HG03108 (cell line): ENCODE measurements around the gene ZBTB5.
"Not testable (repeated sequence)": the region's sequence is repeated elsewhere in the genome, so short reads cannot be mapped to it uniquely, and the experiment has no call there.

Source experiments
- ATAC-seq: cut with Tn5 transposase; IDR thresholded peaks from one replicate; pipeline ENCODE4 v1.9.1; 2021; ENCODE audit warnings: moderate library complexity; ENCODE audit not compliant: unreplicated experiment

Gene ZBTB5

DNA sequence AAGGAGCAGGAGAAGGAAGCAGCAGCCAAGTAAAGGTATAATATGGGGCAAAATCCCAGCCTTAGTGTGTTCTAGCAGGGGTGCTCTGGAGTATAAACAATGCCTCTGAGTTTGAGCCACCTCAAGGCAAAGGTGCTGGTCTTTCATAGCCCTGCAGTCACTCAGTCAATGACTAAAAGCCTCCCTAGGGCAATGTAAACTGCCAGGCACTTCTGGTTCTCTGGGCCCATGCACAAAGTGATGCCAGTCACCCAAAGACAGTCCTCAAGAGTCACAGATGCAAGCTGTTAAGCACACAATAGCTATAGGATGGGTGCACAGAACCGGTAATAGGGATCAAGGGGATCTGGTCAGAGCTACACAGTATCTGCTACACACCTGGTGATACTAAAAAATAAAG lies 12.6 kb downstream of the ZBTB5 start:
- no peak for ATAC-seq

- no peak for ATAC-seq
Observed at GRCh38 chr9:37451628-37452027, 13.6 kb downstream of the ZBTB5 start.

DNA sequence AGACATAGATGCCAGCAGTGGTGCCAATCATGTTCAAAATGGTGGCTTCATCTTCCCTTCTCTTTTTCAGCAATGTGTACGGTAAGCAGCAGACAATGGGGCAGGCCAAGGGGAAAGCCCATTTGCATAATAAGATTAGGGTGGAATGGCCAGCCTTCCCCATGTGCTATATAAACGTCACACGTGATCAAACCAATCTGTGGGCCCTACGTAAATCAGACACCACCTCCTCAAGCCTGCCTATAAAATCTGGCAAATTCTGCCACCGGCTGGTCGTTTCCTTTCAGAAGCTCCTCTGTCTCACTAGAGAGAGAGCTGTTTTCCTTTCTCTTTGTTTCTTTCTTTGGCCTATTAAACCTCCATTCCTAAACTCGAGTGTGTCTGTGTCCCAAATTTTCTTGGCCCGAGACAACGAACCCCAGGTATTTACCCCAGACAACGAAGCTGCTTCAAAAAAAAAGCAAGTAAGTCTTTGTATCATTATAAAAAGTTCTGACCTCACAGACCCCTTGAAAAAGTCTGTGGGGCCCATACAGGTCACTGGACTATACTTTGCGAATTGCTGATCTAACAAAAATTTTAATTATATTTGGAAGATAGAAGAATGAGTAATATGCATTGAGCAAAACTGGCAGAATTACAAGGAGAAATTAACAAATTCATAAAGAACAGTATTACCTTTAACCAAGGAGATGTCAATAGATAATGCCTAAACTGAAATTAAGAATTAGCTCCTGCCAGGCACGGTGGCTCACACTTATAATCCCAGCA lies 15.2 kb downstream of the ZBTB5 start:
- no peak for ATAC-seq

DNA sequence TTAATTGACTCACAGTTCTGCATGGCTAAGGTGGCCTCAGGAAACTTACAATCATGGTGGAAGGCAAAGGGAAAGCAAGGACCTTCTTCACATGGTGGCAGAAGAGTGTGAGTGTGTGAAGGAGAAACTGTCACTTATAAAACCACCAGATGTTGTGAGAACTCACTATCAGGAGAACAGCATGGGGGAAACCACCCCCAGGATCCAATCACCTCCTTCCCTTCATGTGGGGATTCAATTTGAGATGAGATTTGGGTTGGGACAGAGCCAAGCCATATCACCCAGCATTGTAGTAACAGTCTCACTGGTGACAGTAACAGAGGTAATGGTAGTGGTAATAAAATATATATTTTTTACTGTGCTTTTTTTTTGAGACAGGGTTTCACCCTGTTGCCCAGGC lies 18.1 kb downstream of the ZBTB5 start:
- no peak for ATAC-seq

GRCh38 chr9:37446401-37446800 lies 18.8 kb downstream of the ZBTB5 start:
- no peak for ATAC-seq

DNA sequence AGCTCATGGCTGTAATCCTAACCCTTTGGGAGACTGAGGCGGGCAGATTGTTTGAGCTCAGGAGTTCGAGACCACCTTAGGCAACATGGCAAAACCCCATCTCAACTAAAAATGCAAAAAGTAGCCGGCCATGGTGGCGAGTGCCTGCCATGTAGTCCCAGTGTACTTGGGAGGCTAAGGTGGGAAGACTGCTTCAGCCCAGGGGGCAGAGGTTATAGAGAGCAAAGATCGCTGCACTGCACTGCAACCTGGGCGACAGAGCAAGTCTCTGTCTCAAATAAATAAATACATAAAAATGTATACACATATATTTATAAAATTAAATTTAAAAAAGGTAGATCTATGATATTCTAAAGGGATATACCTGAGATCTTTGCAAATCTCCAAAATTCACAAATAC lies 19.4 kb downstream of the ZBTB5 start:
- no peak for ATAC-seq

GRCh38 chr9:37444890-37445289 lies 20.4 kb downstream of the ZBTB5 start:
- no peak for ATAC-seq

- ATAC-seq: no peak
Observed at GRCh38 chr9:37443566-37443965, 21.7 kb downstream of the ZBTB5 start.

DNA sequence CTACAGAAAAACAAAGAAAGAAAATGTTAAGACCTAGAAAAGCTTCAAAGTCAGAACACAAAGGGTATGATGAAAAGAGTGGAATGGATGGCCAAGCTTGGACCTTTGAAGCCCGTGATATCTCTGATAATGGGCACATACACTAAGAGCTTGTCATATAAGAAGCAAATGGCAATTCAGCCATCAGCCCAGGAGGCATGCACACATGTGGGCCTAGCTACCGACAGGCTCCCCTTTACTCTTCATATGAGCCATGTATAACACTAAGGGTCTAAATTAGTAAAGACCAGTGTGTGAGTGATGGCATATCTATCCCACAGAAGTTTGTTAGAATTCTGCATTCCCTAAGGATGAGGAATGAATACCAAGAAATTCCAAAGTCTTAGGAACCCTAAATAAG lies 22.7 kb downstream of the ZBTB5 start:
- no peak for ATAC-seq

GRCh38 chr9:37441776-37442370 lies 23.4 kb downstream of the ZBTB5 start:
- no peak for ATAC-seq

- ATAC-seq: no peak
Observed at GRCh38 chr9:37438359-37438758, 26.9 kb downstream of the ZBTB5 start.

DNA sequence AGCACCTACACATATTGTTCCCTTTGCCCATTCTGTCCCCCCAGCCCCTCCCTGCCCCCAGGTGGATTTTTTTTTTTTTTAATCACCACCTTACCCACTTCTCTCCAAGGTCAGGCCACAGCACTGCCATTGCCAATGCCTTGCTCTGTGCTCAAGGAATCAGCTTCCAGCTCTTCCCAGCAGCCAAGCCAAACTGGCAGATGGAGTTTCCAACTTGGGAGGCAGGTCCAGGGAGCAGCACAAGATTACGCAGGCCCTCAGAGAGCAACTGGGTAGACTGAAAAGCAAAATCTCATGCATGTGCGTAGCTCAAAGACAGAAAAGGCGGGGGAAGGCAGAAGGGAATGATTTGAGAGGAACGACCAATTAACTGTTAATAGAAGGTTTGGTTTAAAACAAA lies 27.6 kb downstream of the ZBTB5 start:
- no peak for ATAC-seq

- no peak for ATAC-seq
Observed at GRCh38 chr9:37437010-37437409, 28.2 kb downstream of the ZBTB5 start.

GRCh38 chr9:37436540-37436939 lies 28.7 kb downstream of the ZBTB5 start:
- ATAC-seq: no peak

- no peak for ATAC-seq
Observed at GRCh38 chr9:37433867-37434371, 31.3 kb downstream of the ZBTB5 start.

GRCh38 chr9:37432020-37432419 lies 33.2 kb downstream of the ZBTB5 start:
- ATAC-seq: no peak

- no peak for ATAC-seq
Observed at GRCh38 chr9:37430841-37431597, 34.2 kb downstream of the ZBTB5 start.

DNA sequence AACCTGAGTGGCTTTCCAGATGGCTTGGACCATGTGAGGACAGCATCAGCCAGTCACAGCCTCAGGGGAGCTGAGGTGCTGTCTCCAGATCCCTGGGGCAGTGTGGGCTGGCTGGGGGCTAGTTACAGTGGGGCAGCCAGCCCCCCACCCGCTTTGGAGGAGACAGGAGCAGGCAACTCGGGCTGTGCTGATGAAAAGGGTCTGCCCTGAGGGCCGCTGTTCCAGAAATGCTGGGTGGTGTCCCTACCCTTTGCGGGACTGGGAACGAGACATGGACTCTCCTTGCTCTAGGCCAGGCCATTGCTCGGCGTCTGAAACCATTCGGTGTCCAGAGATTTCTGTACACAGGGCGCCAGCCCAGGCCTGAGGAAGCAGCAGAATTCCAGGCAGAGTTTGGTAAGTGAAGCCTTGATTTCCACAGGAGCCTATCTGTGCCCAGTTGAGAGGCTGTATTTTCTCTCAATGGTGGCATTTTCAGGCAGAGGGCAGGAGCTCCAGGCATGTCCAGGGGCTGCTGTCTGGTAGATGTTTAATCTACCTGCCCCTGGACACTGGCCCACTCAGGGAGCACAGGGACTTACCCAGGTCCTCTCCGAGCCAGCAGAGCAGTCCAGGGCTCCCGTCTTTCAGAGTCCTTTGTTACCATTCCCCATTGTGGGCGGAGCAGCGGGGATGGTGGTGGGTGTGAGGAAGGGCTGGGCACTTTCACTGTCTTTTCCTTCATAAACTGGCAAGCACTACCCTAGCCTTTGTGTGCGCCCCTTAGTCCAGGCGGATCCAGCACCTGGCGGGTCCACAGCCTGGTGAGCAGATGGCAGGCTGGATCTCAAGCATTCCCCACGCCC lies 35.6 kb downstream of the ZBTB5 start:
- ATAC-seq: no peak

DNA sequence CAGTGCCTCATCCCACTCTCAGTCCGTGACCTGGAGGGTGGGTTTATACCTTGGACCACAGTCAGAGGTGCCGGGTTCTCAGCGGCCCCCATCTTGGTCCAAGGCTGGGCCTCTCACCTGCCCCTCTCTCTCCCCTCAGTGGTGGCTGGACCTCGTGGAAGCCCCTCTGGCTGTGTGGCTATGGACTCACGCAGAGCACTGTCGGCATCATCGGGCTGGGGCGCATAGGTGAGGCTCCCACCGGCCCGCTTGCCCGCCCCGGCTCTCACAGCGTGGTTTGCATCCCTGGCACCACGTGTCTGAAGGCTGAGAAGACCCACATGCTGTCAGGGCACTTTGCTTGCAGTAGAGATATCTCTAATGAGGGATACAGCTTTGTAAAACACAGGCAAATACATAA lies 36.9 kb downstream of the ZBTB5 start:
- no peak for ATAC-seq

GRCh38 chr9:37426846-37427245 lies 38.4 kb downstream of the ZBTB5 start:
- ATAC-seq: no peak

- not testable (repeated sequence) for ATAC-seq
Observed at GRCh38 chr9:37426431-37426830, 38.8 kb downstream of the ZBTB5 start.
